ENCODE results near the gene BAIAP2. TPM values are rescaled to one million over a fixed set of nuclear protein-coding genes. Genes with fewer than 3 reads are reported as not detected.
A peak's percentile ranks its signal among the peaks of the same experiment; 100 is the strongest.

BAIAP2 gene
- polyA plus RNA-seq, 2 donors: 91.2 to 107 TPM

GRCh38 chr17:81065500-81065899 lies 30.5 kb downstream of the BAIAP2 start:
- Histone ChIP-seq H3K4me3 (ENCODE audit: low read depth in 1 of 2, low read length in 2 of 2) (peak overlapping the region in 1 of 2 donors; percentile 11), H3K9me3 (ENCODE audit: control insufficient read depth in 2 of 2, insufficient read depth in 1 of 2, low read depth in 1 of 2, low read length in 1 of 2) (no peaks in the 10 kb centered on the region), H3K4me1 (ENCODE audit: control insufficient read depth in 2 of 2, insufficient read depth in 2 of 2, low read length in 1 of 2) (peaks cover 24 to 46% of the 10 kb centered on the region in 2 donors), H3K27ac (ENCODE audit: low read depth in 2 of 2, low read length in 1 of 2) (peak overlapping the region; percentile 97), H3K27me3 (ENCODE audit: control insufficient read depth in 1 of 2, insufficient read depth in 2 of 2, low read length in 2 of 2) (no peaks in the 10 kb centered on the region), H3K36me3 (ENCODE audit: control insufficient read depth in 2 of 2, insufficient read depth in 2 of 2, low read length in 1 of 2) (peaks cover 2 to 39% of the 10 kb centered on the region in 2 donors)
- WGBS, 2 donors: 58 to 65% methylated on average over 10 of the region's 10 CpGs

GRCh38 chr17:81066072-81066471 lies 31.1 kb downstream of the BAIAP2 start:
- H3K9me3 ChIP-seq (ENCODE audit: control insufficient read depth in 2 of 2, insufficient read depth in 1 of 2, low read depth in 1 of 2, low read length in 1 of 2): no peaks in the 10 kb centered on the region
- peaks cover 24 to 43% of the 10 kb centered on the region in 2 donors for H3K4me1 ChIP-seq (ENCODE audit: control insufficient read depth in 2 of 2, insufficient read depth in 2 of 2, low read length in 1 of 2)
- 51 to 58% methylated on average over 8 to 9 of the region's 9 CpGs for WGBS, 2 donors
- no peaks in the 10 kb centered on the region for H3K27me3 ChIP-seq (ENCODE audit: control insufficient read depth in 1 of 2, insufficient read depth in 2 of 2, low read length in 2 of 2)
- H3K27ac ChIP-seq (ENCODE audit: low read depth in 2 of 2, low read length in 1 of 2): peak overlapping the region; percentile 97
- peaks cover 2 to 43% of the 10 kb centered on the region in 2 donors for H3K36me3 ChIP-seq (ENCODE audit: control insufficient read depth in 2 of 2, insufficient read depth in 2 of 2, low read length in 1 of 2)
- no peak overlapping the region for H3K4me3 ChIP-seq (ENCODE audit: low read depth in 1 of 2, low read length in 2 of 2)

GRCh38 chr17:81066771-81067315 lies 31.9 kb downstream of the BAIAP2 start:
- Histone ChIP-seq H3K9me3 (ENCODE audit: control insufficient read depth in 2 of 2, insufficient read depth in 1 of 2, low read depth in 1 of 2, low read length in 1 of 2) (no peaks in the 10 kb centered on the region), H3K27me3 (ENCODE audit: control insufficient read depth in 1 of 2, insufficient read depth in 2 of 2, low read length in 2 of 2) (no peaks in the 10 kb centered on the region), H3K36me3 (ENCODE audit: control insufficient read depth in 2 of 2, insufficient read depth in 2 of 2, low read length in 1 of 2) (peaks cover 2 to 45% of the 10 kb centered on the region in 2 donors), H3K27ac (ENCODE audit: low read depth in 2 of 2, low read length in 1 of 2) (peak overlapping the region; percentile 97), H3K4me1 (ENCODE audit: control insufficient read depth in 2 of 2, insufficient read depth in 2 of 2, low read length in 1 of 2) (peaks cover 27 to 50% of the 10 kb centered on the region in 2 donors), H3K4me3 (ENCODE audit: low read depth in 1 of 2, low read length in 2 of 2) (no peak overlapping the region)
- WGBS, 2 donors: 81 to 83% methylated on average over 16 of the region's 16 CpGs

GRCh38 chr17:81067391-81067811 lies 32.5 kb downstream of the BAIAP2 start:
- H3K36me3 ChIP-seq (ENCODE audit: control insufficient read depth in 2 of 2, insufficient read depth in 2 of 2, low read length in 1 of 2): peaks cover 2 to 45% of the 10 kb centered on the region in 2 donors
- H3K4me3 ChIP-seq (ENCODE audit: low read depth in 1 of 2, low read length in 2 of 2): no peak overlapping the region
- no peaks in the 10 kb centered on the region for H3K9me3 ChIP-seq (ENCODE audit: control insufficient read depth in 2 of 2, insufficient read depth in 1 of 2, low read depth in 1 of 2, low read length in 1 of 2)
- no peak overlapping the region for H3K27ac ChIP-seq (ENCODE audit: low read depth in 2 of 2, low read length in 1 of 2)
- H3K27me3 ChIP-seq (ENCODE audit: control insufficient read depth in 1 of 2, insufficient read depth in 2 of 2, low read length in 2 of 2): no peaks in the 10 kb centered on the region
- 79 to 81% methylated on average over 20 of the region's 20 CpGs for WGBS, 2 donors
- peaks cover 29 to 55% of the 10 kb centered on the region in 2 donors for H3K4me1 ChIP-seq (ENCODE audit: control insufficient read depth in 2 of 2, insufficient read depth in 2 of 2, low read length in 1 of 2)

GRCh38 chr17:81068411-81069134 lies 33.6 kb downstream of the BAIAP2 start:
- Histone ChIP-seq H3K9me3 (ENCODE audit: control insufficient read depth in 2 of 2, insufficient read depth in 1 of 2, low read depth in 1 of 2, low read length in 1 of 2) (no peaks in the 10 kb centered on the region), H3K27me3 (ENCODE audit: control insufficient read depth in 1 of 2, insufficient read depth in 2 of 2, low read length in 2 of 2) (no peaks in the 10 kb centered on the region), H3K4me1 (ENCODE audit: control insufficient read depth in 2 of 2, insufficient read depth in 2 of 2, low read length in 1 of 2) (peaks cover 24 to 50% of the 10 kb centered on the region in 2 donors), H3K27ac (ENCODE audit: low read depth in 2 of 2, low read length in 1 of 2) (no peak overlapping the region), H3K4me3 (ENCODE audit: low read depth in 1 of 2, low read length in 2 of 2) (no peak overlapping the region), H3K36me3 (ENCODE audit: control insufficient read depth in 2 of 2, insufficient read depth in 2 of 2, low read length in 1 of 2) (peaks cover 2 to 49% of the 10 kb centered on the region in 2 donors)
- WGBS, 2 donors: 85 to 87% methylated on average over 26 of the region's 26 CpGs

GRCh38 chr17:81069135-81069645 lies 34.2 kb downstream of the BAIAP2 start:
- Histone ChIP-seq H3K27me3 (ENCODE audit: control insufficient read depth in 1 of 2, insufficient read depth in 2 of 2, low read length in 2 of 2) (no peaks in the 10 kb centered on the region), H3K27ac (ENCODE audit: low read depth in 2 of 2, low read length in 1 of 2) (no peak overlapping the region), H3K4me1 (ENCODE audit: control insufficient read depth in 2 of 2, insufficient read depth in 2 of 2, low read length in 1 of 2) (peaks cover 22 to 47% of the 10 kb centered on the region in 2 donors), H3K9me3 (ENCODE audit: control insufficient read depth in 2 of 2, insufficient read depth in 1 of 2, low read depth in 1 of 2, low read length in 1 of 2) (no peaks in the 10 kb centered on the region), H3K36me3 (ENCODE audit: control insufficient read depth in 2 of 2, insufficient read depth in 2 of 2, low read length in 1 of 2) (peaks cover 2 to 51% of the 10 kb centered on the region in 2 donors), H3K4me3 (ENCODE audit: low read depth in 1 of 2, low read length in 2 of 2) (no peak overlapping the region)
- WGBS, 2 donors: 82 to 84% methylated on average over 21 to 23 of the region's 23 CpGs

- H3K4me1 ChIP-seq (ENCODE audit: control insufficient read depth in 2 of 2, insufficient read depth in 2 of 2, low read length in 1 of 2): peaks cover 14 to 44% of the 10 kb centered on the region in 2 donors
- no peaks in the 10 kb centered on the region for H3K27me3 ChIP-seq (ENCODE audit: control insufficient read depth in 1 of 2, insufficient read depth in 2 of 2, low read length in 2 of 2)
- no peak overlapping the region for H3K27ac ChIP-seq (ENCODE audit: low read depth in 2 of 2, low read length in 1 of 2)
- no peak overlapping the region for H3K4me3 ChIP-seq (ENCODE audit: low read depth in 1 of 2, low read length in 2 of 2)
- no peaks in the 10 kb centered on the region for H3K9me3 ChIP-seq (ENCODE audit: control insufficient read depth in 2 of 2, insufficient read depth in 1 of 2, low read depth in 1 of 2, low read length in 1 of 2)
- WGBS, 2 donors: 85 to 89% methylated on average over 23 to 25 of the region's 25 CpGs
- peaks cover 2 to 62% of the 10 kb centered on the region in 2 donors for H3K36me3 ChIP-seq (ENCODE audit: control insufficient read depth in 2 of 2, insufficient read depth in 2 of 2, low read length in 1 of 2)
Measured at GRCh38 chr17:81070541-81071246, 35.7 kb downstream of the BAIAP2 start.

- H3K27me3 ChIP-seq (ENCODE audit: control insufficient read depth in 1 of 2, insufficient read depth in 2 of 2, low read length in 2 of 2): no peaks in the 10 kb centered on the region
- H3K4me3 ChIP-seq (ENCODE audit: low read depth in 1 of 2, low read length in 2 of 2): no peak overlapping the region
- H3K27ac ChIP-seq (ENCODE audit: low read depth in 2 of 2, low read length in 1 of 2): peak overlapping the region in 1 of 2 donors; percentile 26
- H3K9me3 ChIP-seq (ENCODE audit: control insufficient read depth in 2 of 2, insufficient read depth in 1 of 2, low read depth in 1 of 2, low read length in 1 of 2): no peaks in the 10 kb centered on the region
- peaks cover 5 to 33% of the 10 kb centered on the region in 2 donors for H3K4me1 ChIP-seq (ENCODE audit: control insufficient read depth in 2 of 2, insufficient read depth in 2 of 2, low read length in 1 of 2)
- peaks cover 2 to 72% of the 10 kb centered on the region in 2 donors for H3K36me3 ChIP-seq (ENCODE audit: control insufficient read depth in 2 of 2, insufficient read depth in 2 of 2, low read length in 1 of 2)
- WGBS, 2 donors: 70% methylated on average over 38 to 39 of the region's 39 CpGs
Measured at GRCh38 chr17:81071761-81072741, 37.1 kb downstream of the BAIAP2 start.

Measured in esophagus (tissue), 2 donors.